ENCODE measurements around the gene CATSPERE.

The CATSPERE gene

GRCh38 chr1:244461245-244462071 is at the start of gene CATSPERE:
Gene CATSPERE (plus strand): TSS chr1:244461273. CDS start chr1:244461430, 157 bp downstream.
- peak; percentile 31 to 46 for DNase-seq

DNA sequence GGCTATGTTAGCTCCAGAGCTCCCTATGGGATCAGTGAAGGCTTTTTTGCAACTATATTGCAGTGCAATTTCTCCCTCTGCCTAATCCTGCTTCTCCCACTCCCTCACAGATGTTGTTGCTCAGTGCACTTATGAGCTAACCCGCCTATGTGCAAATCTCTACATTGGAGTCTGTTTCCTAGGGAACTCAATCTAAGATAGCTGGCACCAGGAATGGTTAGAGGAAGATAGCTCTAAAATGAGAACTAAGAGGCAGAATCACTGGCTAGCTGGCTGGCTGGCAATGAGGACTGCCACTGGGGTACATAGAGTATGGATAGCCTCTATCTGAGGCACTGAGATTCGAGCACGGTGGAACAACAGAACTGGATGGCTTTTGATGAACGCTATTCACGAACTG is 48.9 kb upstream of the CATSPERE start:
- DNase-seq = no peak

DNA sequence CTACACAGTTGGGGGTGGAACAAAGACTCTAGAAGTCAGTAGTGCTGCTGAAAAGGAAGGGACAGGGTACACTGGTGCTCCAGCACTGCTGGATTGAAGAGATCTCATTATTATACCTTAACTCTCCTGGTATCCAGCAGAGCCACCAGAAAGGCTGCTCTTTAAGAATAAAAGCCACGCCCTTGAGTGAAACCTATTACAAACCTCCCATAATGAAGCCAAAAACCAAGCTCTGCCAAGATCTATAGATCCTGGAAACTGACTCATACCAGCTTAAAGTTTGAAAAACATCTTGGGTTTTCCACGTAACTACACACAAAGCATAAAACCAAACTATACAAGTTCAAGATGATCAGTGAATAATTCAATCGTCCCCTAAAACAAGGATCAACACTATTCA is 47.3 kb upstream of the CATSPERE start:
- no peak for DNase-seq

DNA sequence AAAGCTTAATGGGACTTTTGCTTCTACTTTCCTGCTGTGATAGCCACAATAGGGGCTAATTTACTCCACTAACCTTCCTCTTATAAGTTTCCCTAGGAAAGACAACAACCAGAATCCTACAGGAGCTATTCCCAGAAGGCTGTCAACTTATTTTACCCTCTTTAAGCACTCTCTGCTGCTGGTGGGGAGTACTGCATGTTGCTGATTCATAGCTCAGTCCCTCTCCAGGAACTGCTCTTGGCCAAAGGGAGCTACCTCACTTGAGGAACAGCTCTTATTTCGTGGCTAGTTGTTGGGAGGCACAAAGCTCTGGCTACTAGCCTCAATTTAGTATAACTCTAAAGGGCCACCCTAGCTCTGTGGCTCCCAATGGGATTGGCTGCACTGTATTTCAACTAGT is 46.5 kb upstream of the CATSPERE start:
- DNase-seq = no peak

DNA sequence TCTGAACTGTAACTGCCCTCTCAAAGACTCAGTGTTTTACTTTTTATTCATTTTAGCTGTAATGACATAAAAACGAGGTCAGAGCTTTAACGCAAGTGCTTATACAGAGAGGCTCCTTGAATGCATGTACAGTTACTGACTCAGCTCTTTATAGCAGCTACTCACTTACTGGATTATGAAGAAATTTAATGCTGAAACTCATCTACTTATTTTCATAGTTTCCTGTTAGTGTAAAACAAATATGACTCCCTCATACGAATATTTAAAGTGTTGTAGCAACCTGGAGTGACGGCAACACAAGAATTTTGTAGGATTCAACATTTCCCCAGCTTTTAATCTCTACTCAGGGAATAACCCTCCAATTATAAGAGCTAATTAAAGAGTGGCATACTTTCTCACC is 42.0 kb upstream of the CATSPERE start:
- DNase-seq = no peak

DNA sequence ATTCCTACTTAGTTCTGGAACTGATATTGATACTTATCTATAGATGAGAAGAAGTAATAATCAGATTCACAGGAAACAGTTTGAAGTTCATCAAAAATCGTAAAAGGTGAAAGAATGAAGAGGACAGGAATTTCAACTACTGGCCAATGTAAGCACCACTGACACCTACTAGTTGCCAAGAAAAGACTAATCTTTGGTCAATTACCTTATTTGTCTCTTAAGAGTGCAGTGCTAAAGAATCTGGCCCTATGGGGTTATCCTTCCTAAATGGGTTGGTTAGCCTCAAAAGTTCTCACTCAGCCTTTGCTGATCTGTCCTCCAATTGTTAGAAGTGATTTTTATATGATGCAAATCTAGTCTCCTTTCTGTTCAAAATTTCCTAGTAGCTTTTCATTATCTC is 38.9 kb upstream of the CATSPERE start:
- no peak for DNase-seq

DNA sequence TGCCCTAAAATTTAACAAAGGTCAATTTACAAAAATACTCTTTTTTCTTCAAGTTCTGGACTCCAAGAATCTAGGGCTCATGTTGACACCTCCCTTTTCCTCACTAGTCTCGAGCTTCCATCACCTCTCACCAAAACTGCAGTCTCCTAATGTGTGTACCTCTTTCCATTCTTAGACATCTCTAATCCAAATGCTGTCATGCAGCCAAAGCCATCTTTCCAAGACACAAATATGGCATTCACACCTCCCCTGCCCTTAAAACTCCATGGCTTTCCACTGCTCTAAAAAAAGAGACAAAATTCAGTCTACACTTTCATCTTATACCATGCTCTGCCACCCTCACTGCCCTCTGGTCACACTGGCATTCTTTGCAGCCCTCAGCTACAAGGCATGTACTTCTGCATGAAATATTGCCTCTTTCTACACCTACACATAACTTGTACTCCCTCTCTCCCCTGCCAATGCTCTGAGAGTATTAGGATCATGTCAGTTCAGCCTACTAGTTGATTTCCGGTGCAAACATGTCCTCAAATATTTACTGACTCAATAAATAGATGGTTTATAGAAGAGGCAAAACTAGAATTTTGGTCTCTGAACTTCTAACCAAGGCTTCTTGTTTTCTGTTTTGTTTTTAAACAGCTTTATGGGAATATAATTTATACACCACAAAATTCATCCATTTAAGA is 36.3 kb upstream of the CATSPERE start:
- no peak for DNase-seq

DNA sequence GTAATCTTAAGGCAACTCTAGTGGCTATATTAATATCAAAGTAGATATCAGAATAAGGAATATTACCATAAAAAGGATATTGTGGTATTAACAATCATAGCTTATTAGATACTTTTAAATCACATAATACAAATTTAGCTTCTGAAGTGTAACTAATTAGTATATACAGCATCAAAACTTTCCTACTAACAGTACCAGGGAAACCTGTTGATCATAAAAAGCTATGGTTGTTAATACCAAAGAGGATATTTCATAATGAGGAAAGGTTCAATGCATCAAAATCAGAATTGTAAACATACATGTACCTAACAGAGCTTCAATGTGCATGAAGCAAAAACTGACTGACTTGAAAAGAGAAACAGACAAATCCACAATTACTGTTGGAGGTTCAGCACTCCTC is 33.4 kb upstream of the CATSPERE start:
- DNase-seq = no peak

GRCh38 chr1:244429818-244430217 is 31.3 kb upstream of the CATSPERE start:
- no peak for DNase-seq

DNA sequence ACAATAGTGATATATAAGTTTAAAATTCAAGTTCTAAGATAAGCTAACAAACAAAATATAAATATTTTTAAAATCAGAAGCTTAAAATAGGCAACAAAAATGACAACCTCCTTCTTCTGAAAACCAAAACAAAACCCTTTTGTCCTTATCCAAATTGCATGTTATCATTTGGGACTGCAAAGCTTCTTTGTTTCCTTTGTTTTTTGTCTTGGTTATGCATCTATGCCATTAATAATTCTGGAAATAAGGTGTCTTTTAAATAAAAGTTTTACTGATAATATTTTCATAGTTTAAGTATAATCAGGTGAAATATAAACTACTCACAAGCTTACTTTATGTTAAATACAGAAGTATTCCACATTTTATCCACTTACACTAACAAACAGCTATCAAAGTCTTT is 29.9 kb upstream of the CATSPERE start:
- no peak for DNase-seq

- DNase-seq = peak in 1 of 2 donors; percentile 4
Measured at GRCh38 chr1:244435562-244436205, 25.4 kb upstream of the CATSPERE start.

DNA sequence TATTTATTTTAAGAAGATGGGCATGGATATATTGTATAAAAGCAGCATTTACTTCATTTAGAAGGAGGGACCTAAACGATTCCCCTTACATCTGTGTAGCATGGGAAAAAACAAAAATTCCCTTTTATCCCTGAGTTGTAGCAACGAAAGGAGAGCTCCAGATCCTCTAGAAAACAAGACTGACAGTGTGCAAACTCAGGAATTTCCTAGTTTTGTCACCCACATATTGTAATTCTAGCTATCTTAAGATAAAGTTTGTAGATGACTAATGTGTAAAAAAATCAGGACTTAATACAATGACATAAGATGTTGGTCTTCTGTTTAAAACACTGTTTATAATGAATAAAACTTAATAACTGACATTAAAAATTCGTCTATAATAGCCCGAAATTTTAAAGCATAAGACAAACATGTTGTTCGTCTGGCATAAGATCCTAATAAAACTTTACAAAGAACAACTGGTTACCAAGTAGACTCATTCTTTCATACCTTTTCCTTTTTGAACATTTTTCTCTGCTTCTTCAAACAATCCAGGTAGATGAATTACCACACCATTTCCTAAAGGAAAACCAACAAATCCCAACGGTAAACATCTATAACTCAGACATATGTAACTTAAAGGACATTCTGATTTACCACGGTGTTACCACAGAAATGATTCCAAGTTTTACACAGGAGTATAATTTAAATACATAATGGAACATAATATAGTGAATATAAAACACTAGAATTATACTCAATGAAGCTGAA is 24.6 kb upstream of the CATSPERE start:
- DNase-seq = no peak

DNA sequence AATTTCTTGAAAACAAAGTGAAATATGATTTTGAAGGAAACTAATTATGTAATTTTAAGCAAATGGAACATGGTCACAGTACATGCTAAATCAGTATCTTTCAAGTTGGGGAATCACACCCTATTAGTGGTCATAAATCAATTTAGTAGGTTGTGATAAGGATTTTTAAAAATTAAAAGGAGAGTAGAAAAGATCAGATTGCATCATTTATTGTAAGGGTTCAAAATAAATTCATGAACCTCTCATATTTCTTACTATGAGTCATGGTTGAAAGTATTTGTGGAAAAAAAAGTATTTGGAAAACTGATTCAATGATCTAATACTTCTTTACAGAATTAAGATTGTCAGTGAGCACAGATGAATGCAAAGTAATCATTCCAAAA is 24.0 kb upstream of the CATSPERE start:
- no peak for DNase-seq

DNA sequence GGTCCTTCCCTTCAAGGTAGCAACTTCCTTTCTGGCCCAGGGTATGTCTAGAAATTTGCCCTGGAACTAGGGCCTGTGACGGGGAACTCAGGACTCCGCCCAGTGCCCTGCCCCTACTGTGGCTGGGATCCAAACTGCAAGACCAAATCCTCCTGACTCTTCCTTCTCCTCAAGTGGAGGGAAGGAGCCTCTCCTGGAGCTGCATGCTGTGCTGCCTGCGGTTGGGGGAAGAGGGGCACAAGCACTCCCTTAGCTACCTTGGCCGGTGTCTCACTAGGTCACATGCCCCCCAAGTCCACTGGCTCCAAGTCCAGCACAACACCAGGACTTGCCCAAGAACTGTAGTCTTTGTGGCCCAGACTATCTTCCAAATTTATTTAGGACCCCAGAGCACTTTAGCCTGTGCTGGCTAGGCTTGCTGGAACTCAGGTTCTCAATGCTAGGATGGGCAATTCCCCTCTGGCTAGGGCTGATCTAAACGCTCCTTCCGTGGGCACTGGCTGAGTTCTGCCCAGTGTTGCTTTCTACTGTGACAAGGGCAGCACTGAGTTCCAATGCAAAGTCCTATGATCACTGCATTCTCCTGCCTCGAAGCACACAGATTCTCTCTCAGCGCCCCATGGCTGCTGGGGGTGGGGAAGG is 21.6 kb upstream of the CATSPERE start:
- DNase-seq = no peak

GRCh38 chr1:244442850-244443249 is 18.2 kb upstream of the CATSPERE start:
- DNase-seq = no peak

DNA sequence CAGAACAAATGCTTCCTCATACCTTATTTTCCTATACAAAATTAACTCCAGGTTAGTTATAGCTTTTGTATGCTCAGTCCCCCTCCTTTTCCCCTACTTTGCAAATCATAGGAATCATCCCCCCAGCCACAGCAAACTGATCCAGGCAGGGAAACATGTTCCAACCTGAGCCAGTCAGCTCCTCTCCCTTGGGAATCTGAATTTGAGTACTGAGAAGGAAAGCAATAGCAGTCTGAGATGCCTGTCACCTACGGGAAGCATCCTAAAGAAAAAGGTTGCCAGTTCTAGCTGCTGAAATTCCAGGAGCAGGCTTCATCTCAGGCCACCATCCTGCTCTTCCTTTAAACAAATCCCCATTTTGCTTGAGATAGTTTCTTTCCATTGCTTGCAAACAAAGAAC is 16.2 kb upstream of the CATSPERE start:
- DNase-seq = no peak

DNA sequence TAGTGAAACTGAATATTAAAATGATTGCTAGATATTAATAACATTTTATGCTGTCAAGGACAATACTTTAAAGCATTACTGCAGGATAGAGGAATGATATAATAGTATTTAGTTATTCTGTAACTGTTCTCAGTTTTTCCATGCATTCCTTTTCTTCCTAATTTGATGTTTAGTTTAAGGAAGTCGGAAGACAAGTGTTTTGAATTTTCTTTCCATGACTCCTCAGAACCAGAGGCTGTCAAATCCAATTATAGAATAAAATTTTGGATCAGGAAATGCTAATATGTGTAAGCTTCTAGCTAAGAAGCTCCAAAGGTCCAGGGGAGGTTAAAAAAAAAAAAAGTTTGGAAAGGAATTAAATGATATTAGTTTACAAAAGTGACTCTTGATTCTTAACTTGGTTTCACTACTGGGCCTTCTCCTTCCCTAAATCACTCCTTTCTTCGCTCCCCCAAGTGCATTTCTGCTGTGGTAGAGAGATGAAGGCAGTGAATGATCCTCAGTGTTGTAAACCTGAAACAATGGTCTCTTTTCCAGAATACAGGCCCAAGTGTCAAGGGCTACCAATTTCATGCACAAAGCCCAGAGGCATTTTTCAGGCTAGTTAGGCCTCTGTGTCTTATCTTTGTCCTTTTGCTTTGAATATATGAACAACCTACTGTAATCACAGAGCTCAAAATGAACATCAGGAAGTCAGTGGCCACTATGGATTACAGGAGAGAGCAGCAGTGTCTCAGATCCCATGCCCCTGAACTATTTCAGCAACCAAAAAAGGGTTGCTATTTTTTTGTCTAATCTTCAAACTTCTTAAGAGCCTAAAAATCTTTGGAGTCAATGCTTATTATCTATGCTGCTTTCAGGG is 15.5 kb upstream of the CATSPERE start:
- no peak for DNase-seq

DNA sequence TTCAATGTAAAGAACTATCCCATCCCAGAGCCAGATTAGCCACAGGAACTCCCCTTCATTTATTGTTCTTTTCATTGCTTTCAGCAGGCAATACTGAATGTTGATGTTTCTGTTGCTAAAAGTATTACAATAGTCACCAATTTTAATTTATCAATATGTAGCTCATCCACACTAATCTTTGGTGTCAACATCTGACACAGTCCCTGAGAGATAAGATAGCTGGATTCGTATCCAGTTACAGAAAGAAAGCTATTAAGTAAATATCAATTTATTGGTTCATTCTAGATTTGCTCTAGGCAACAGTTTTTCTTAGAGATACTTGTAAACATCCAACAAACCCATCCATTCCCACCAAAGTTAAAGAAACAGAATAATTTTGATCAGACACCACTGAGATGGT is 14.0 kb upstream of the CATSPERE start:
- no peak for DNase-seq

DNA sequence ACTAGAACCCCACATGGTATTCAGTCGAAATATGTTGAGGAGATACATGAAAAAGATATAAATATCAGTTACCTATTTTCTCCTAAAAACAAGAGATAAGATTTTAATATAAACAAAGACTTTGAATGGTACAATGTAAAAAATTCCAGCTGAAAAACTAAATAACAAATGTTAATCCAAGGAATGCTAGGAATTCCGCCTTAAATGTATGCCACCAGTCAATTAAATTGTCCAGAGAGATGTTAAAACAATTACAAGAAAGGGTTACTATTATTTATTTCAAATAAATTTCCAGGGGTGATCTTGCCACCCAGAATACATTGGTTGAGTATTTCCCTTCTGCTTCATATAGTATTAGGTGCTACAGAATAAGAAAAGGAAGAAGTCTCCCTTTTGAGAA is 13.5 kb upstream of the CATSPERE start:
- no peak for DNase-seq

- no peak for DNase-seq
Measured at GRCh38 chr1:244448279-244449036, 12.6 kb upstream of the CATSPERE start.

GRCh38 chr1:244449936-244450508 is 11.1 kb upstream of the CATSPERE start:
- DNase-seq = no peak

All from bone marrow (tissue), 2 donors.